Uterus (tissue), 4 donors: ENCODE measurements around the gene EPB41. TPM values are rescaled to one million over a fixed set of nuclear protein-coding genes. Genes with fewer than 3 reads are reported as not detected.

Experiments used
- DNase-seq, 2 donors: peaks; one replicate each; pipeline ENCODE4 v3.0.0-alpha.2; 2019 to 2020
- H3K27ac ChIP-seq, 2 donors: fragments of 200-600 bp; sonication (generic); 1 replicate in 1 of 2; 2 replicates in 1 of 2; pipeline ENCODE4 v1.5.1; 2016 to 2018
- H3K27me3 ChIP-seq, 2 donors: fragments of 200-600 bp; sonication (generic); one replicate each; pipeline ENCODE4 v1.5.1; 2018 to 2019; ENCODE audit warnings: control low read depth in 1 of 2
- H3K36me3 ChIP-seq, 2 donors: fragments of 200-600 bp; sonication (generic); one replicate each; pipeline ENCODE4 v1.5.1; 2019; ENCODE audit warnings: control low read depth in 1 of 2
- H3K4me1 ChIP-seq, 2 donors: fragments of 200-600 bp; sonication (generic); one replicate each; pipeline ENCODE4 v1.5.1; 2018 to 2019; ENCODE audit warnings: control low read depth in 1 of 2
- H3K4me3 ChIP-seq, 2 donors: fragments of 200-600 bp; sonication (generic); 1 replicate in 1 of 2; 2 replicates in 1 of 2; pipeline ENCODE4 v1.5.1; 2018 to 2019; ENCODE audit warnings: mild to moderate bottlenecking in 1 of 2
- H3K9me3 ChIP-seq, 2 donors: fragments of 200-600 bp; sonication (generic); one replicate each; pipeline ENCODE4 v1.5.1; 2019; ENCODE audit warnings: control low read depth in 1 of 2
- POLR2A ChIP-seq, 2 donors: fragments of 450-650 bp; IDR thresholded peaks; one replicate each; pipeline ENCODE4 v1.6.1; 2016; ENCODE audit warnings: antibody characterized with exemption in 2 of 2, mild to moderate bottlenecking in 1 of 2, moderate library complexity in 1 of 2
- intact Hi-C: fragments of 100-400 bp; cut with DNase I; formaldehyde crosslinking; loops from one replicate; pipeline ENCODE4 v1.15.1; 2023; ENCODE audit warnings: low total_unique reads
- small RNA-seq: library from RNA; depleted of rRNA; stranded (forward); fragments of <200 nt; gene quantifications from one replicate; pipeline ENCODE3, GENCODE V24; 2016
- total RNA-seq, 4 donors: library from RNA; depleted of rRNA in 3 of 4; stranded (reverse); fragments of >200 nt in 3 of 4; gene quantifications; one replicate each; pipeline versions ENCODE4 v1.1.0 to v1.2.4, GENCODE V29; 2014 to 2023
- TF ChIP-seq, protein P1 (sequence below), 4 experiments: fragments of 200-600 bp in 2 of 4; fragments of 450-650 bp in 2 of 4; sonication (generic) in 2 of 4; IDR thresholded peaks; one replicate each; pipeline ENCODE4 v1.5.1; 2016 to 2019; ENCODE audit warnings: antibody characterized with exemption in 4 of 4, mild to moderate bottlenecking in 2 of 4, moderate library complexity in 1 of 4
- donor health status: DM: yes; HTN: yes; CAD: no.

EPB41 gene
- total RNA-seq, 4 donors from 2014 or later, result 16.2 to 1,146 (median 45.4) TPM

GRCh38 chr1:29162476-29163138 is 248.2 kb downstream of the EPB41 start:
- Histone ChIP-seq H3K27ac (no peak overlapping the region), H3K9me3 (no peaks in the 10 kb centered on the region), H3K27me3 (no peaks in the 10 kb centered on the region), H3K4me3 (no peak overlapping the region), H3K36me3 (no peaks in the 10 kb centered on the region), H3K4me1 (peaks cover 7% of the 10 kb centered on the region in 2 donors)
- intact Hi-C loops, result no loop called here
- TF ChIP-seq POLR2A (IDR thresholded peaks at IDR 0.05), result no peak
- TF ChIP-seq, protein P1, sequence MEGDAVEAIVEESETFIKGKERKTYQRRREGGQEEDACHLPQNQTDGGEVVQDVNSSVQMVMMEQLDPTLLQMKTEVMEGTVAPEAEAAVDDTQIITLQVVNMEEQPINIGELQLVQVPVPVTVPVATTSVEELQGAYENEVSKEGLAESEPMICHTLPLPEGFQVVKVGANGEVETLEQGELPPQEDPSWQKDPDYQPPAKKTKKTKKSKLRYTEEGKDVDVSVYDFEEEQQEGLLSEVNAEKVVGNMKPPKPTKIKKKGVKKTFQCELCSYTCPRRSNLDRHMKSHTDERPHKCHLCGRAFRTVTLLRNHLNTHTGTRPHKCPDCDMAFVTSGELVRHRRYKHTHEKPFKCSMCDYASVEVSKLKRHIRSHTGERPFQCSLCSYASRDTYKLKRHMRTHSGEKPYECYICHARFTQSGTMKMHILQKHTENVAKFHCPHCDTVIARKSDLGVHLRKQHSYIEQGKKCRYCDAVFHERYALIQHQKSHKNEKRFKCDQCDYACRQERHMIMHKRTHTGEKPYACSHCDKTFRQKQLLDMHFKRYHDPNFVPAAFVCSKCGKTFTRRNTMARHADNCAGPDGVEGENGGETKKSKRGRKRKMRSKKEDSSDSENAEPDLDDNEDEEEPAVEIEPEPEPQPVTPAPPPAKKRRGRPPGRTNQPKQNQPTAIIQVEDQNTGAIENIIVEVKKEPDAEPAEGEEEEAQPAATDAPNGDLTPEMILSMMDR (IDR thresholded peaks at IDR 0.05), result no peak
- DNase-seq, result no peak

DNA sequence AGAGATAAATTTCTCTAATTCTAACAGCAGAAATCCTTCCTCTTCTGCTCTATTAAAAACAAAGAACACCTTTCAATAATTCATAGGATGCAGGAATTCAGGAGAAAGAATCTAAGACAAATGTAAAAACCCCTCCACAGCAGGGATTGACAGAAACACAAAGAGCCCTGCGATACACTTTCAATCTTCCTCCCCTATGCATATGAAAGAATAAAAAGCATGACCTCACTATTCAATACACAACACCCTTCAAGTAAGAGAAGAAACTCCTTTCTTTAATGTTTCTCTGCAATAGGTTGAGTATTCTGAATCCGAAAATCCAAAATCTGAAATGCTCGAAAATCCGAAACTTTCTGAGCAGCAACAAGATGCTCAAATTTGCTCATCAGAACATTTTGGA is 250.2 kb downstream of the EPB41 start:
- no peaks in the 10 kb centered on the region for H3K9me3 ChIP-seq
- no peaks in the 10 kb centered on the region for H3K36me3 ChIP-seq
- TF ChIP-seq POLR2A (IDR thresholded peaks at IDR 0.05), result no peak
- TF ChIP-seq, protein P1 (IDR thresholded peaks at IDR 0.05), result no peak
- no peak for DNase-seq
- H3K4me3 ChIP-seq, result no peak overlapping the region
- no peak overlapping the region for H3K27ac ChIP-seq
- intact Hi-C loops, result no loop called here
- peaks cover 11 to 17% of the 10 kb centered on the region in 2 donors for H3K4me1 ChIP-seq
- no peaks in the 10 kb centered on the region for H3K27me3 ChIP-seq

- intact Hi-C loops, result no loop called here
- no peak overlapping the region for H3K27ac ChIP-seq
- peaks cover 16 to 18% of the 10 kb centered on the region in 2 donors for H3K4me1 ChIP-seq
- TF ChIP-seq, protein P1 (IDR thresholded peaks at IDR 0.05), result no peak
- TF ChIP-seq POLR2A (IDR thresholded peaks at IDR 0.05), result no peak
- no peak overlapping the region for H3K4me3 ChIP-seq
- no peaks in the 10 kb centered on the region for H3K27me3 ChIP-seq
- no peak for DNase-seq
- H3K9me3 ChIP-seq, result no peaks in the 10 kb centered on the region
- H3K36me3 ChIP-seq, result no peaks in the 10 kb centered on the region
These were observed 252.0 kb downstream of the EPB41 start for GRCh38 chr1:29166291-29166878.

DNA sequence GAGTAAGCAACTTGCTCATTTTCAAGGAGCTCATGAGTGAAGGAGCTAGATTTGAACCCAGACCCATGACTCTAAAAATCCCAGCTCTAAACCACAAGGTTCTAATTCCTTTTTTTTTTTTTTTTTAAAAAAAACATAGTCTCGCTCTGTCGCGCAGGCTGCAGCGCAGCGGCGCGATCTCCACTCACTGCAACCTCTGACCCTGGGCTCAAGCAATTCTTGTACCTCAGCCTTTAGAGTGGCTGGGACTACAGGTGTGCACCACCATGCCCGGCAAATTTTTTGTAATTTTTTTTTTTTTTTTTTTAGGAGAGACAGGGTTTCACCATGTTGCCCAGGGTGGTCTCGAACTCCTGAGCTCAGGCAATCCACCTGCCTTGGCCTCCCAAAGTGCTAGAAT is 253.5 kb downstream of the EPB41 start:
- Histone ChIP-seq H3K36me3 (no peaks in the 10 kb centered on the region), H3K27me3 (no peaks in the 10 kb centered on the region), H3K27ac (no peak overlapping the region), H3K9me3 (no peaks in the 10 kb centered on the region), H3K4me3 (no peak overlapping the region), H3K4me1 (peaks cover 16 to 18% of the 10 kb centered on the region in 2 donors)
- TF ChIP-seq POLR2A (IDR thresholded peaks at IDR 0.05), result no peak
- TF ChIP-seq, protein P1 (IDR thresholded peaks at IDR 0.05), result no peak
- intact Hi-C loops, result no loop called here
- no peak for DNase-seq

Small RNAs within 50 kb of the gene (small RNA-seq; reads per million reads assigned to genes)
- gene RF00017, result not detected
- not detected for gene RF00019

Other genes starting within 250 kb of the EPB41 start
- gene GMEB1, start 245.8 kb upstream of the EPB41 start, total RNA-seq, result 10 to 100 TPM in 3 of 4 donors, 1 to 10 TPM in 1; 2.4 to 37.4 (median 15.2) TPM
- 10 to 100 TPM; 24.4 to 83.7 (median 58.6) TPM for gene YTHDF2, start 177.6 kb upstream of the EPB41 start, total RNA-seq
- under 1 TPM in 1 of 4 donors, not detected in 3; 0.07 TPM for gene OPRD1, start 102.4 kb upstream of the EPB41 start, total RNA-seq
- gene TMEM200B, start 209.3 kb downstream of the EPB41 start, total RNA-seq, result 10 to 100 TPM; 31.3 to 67.5 (median 41.9) TPM